Right forelimb (tissue), 1 donor: ENCODE results near the gene NOXA1.

Source experiments
- DNase-seq: peaks from one replicate; pipeline ENCODE4 v3.0.0-alpha.2; 2018

Gene NOXA1

DNA sequence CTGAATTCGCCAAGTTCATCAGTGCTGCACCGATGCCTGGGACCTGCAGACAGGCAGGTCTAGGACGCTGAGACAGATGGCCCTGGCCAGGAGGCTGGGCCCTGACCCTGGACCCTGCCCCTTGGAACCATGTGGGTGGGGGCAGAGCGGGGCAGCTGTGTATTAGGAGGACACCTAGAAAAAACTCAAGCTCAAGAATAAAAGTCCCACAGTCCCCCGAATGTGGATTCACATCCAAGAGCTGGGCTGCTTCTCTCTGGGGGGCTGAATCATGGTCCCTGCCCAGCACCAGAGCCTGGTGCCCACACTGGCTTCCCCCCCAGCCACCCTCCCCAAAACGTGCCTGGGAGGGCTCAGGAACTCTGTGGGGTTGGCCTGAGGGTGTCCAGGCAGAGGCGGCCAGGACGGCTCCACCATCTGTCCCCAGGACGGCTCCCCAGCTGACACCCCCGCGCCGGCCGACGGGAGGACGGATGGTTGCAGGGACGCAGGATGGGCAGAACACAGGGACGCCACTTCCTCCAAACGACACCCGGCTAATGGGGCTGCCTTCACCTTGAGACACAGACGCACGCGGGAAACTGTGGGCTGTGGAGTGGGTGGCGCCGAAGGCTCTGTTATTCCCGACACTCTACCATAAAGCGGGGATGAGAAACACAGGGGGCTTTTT, 35.2 kb upstream of the NOXA1 start:
- no peak for DNase-seq

DNA sequence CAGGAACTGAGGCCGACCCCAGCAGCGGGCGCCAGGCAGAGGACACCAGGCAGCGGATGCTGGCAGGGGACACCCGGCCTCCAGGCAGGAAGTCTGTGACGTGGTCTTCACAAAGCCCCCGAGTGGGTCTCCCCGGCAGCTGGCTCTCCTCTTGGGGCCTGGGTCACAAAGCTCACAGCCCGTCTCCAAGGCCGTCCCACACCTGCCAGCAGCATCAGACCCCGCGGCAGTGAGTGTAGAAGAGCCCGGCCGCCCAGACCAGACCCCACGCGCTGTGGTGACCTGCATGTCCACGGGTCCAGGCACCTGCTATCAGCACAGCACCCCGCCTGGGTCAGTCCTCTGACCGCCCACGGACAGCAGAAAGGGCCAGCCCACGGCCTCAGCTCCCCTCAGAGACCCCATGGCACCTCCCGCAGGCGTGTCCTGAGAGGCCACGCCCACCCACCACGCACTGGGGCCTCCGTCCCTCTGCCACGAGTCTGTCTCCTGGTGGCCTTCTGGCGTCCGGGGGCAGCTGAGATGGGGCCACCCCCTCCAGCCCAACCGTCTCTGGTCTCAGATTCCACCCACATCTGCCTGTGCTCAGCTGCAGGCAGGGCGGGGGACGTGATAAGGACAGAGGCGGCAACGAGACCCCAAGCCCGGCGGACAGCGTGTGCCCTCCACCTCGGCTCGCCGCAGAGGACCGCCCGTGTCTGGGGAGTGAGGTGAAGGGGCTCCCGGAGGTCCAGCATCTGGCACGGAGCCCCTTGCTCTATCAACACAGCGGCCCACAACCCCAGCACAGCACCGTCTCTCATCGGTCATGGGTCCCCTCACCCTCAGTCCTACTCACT, 34.4 kb upstream of the NOXA1 start:
- no peak for DNase-seq

DNA sequence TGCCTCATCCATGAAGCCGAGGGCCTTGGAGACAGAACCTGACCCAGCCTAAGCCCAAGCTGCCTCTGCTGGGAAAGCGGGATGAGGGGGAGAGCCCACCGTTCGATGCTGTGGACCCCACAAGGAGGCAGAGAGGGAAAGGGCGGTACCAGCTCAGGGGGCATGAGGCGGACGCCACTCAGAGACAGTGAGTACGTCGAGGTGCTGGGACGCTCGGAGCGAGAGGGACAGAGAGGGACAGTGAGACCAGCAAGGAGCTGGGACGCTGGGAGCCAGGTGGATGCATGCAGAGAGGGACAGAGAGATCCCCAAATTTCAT, 33.8 kb upstream of the NOXA1 start:
- DNase-seq: no peak

DNA sequence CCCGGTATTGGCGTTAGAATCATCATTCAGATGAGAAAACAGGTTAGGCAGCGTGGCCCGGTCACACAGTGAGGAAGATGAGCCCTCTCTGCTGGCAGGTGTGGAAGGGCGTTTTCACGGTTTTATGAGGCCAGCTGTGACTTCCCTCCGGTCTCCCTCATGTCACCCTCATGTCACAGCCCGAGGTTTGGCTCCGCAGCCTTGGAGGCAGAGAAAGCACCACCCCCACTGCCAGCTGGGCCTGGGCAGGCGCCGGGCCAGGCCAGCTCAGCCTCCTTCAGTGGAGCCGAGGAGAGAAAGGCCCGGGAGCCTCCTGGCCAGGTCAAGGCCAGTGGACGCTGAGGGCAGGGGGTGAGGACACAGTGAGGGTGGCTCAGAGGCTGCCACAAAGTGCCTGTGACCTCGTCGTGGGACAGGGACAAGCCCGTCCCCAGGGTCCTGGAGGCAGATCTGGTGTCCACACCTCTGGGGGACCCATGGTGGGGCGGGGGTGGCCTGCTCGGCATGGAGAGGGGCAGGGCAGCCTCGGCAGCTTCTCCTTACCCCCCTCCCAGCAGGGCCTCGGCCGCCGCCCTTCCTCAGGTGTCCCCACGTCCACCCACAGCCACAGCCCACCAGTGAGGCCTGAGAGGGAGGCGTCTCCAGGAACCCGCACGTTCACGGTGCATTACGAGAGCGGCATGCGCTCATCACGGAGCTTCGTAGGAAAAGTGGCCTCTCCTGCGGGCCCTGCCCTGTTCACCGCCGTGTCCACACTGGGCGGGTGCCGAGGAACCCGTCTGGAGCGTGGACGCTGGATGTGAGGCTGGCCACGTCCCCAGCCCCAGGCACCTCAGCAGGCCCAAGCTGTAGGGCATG, 32.4 kb upstream of the NOXA1 start:
- no peak for DNase-seq

DNA sequence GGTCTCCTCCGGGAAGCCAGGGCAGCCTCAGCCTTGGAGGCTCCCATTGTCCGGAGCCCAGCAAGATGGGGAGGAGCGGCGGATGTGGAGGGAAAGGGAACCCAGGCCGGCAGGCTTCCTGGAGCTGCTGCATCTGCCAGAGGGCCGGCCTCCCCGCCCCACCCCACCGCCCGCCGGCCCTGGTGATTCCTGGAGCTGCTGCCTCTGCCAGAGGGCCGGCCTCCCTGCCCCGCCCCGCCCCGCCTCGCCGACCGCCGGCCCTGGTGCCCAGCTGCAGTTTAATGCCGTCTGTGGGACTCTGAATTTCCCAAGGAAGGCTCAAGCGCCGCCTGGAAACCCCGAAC, 31.8 kb upstream of the NOXA1 start:
- no peak for DNase-seq

DNA sequence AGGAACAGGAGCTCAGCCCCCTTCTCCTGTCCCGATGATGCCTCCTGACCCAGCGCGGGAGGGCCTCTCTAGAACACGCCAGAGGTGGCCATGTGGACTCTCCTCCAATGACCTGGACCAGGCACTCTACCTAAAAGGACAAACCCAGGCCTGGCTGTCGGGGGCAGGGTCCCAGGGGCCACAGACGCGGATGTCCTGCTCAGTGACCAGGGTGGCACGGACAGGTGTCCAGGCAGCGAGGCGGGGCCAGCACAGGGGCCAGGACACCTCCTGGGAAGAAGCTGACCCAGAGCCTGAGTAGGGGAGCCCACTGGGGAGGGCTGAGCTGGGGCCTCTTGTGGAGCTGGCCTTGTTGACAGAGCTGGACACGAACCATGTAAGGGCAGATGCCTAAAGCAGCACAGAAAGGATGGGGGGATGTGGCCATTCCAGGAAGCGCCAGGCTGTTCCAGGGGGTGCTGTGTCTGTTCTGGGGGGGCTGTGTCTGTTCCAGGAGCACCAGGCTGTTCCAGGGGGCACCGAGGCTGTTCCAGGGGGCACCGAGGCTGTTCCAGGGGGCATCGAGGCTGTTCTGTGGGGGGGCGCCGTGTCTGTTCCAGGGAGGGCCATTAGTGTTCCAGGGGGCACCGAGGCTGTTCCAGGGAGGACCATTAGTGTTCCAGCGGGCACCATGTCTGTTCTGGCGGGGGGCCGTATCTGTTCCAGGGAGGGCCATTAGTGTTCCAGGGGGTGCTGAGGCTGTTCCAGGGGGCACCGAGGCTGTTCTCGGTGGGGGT, 30.8 kb upstream of the NOXA1 start:
- no peak for DNase-seq

DNA sequence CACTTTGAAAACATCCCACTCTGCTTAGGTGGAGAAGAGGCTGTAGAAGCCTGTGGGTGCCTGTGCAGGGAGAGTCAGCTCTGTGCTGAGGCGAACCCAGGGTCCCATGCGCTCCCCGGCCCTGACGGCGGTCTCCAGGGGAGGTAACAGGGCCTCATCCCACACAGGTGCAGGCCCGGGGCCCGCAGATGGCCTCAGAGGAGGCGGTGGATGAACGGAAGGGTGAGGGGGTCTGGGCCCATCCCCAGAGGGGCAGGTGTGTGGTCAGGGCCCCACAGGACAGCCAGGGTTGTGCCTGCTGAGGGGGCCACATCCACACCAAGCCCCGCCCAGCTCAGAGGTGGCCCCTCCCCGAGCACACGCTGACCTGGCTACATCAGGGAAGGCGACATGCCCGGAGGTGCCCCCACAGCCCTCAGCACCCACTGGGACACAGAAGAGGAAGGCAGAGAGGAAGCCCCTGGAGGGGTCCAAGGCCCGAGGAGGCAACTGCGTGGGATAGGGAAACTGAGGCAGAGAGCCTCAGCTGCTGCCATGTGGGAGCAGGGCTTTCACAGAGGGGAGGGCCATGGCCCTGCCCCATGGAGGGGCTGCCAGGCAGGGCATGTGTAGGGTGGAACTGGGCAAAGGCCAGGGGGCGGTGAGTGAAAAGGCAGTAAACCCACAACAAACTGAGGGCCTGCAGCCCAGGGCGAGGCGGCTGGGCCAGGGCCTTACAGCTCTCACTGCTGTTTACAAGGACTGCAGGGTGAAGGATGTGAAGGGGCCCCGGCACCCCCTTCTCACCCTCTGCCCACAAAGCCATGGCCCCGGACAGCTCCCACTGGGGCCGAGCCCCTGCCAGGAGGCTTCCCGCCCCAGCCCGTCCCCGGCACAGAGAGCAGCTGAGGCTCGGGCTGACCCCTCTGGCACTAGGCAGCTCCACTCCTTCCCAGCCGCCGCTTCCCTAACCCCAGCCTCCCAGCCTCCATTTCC, 29.7 kb upstream of the NOXA1 start:
- no peak for DNase-seq

DNA sequence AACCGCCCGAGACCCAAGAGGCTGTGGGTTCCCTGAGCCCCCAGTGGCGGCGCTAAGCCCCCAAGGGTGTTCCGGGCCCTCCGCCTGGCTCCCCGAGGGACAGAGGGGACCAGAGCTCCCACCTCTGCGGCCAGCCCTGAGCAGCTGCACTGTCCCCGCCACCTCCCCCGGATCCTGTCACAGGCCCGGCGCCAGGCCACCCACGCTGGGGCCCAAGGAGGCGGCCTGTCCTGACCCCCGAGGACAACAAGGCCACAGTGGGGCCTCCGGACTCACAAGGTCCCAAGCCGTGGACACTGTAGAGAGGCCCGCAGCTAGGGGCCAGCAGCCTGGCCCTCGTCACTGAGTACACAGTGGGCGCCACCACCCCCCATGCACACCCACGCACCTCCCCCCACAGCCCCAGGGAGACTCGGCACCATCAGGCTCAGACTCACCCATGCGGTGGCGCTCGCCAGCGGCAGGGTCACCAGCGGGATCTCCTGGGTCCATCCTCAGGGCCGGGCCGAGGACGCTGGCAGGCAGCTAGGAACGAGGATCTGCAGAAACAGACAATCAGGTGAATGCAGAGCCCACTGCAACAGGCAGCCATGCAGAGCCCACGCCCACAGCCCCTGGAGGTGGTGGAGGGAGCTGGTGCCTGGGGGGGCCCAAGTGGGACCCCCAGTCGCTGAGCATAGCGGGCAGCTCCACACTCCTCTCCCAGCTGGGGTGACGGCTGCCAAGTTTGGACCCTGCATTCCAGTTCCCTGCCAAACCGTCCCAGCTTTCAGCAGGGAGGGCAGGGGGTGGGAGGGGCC, 28.1 kb upstream of the NOXA1 start:
- no peak for DNase-seq

DNA sequence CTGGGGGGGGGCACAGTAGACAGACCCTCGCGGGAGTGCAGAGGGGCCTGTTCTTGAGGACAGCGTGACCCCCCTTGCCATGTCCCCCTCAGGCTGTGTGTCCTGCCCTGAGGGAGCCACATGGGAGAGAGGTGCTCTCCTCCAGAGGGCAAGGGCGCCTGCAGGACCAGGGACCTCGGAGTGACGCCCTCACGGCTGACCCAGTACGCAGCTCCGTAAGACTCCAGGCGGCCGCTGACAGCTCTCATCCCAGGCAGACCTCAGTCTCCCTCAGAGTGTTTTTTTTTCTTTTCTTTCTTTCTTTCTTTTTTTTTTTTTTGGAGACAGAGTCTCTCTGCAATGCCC, 27.6 kb upstream of the NOXA1 start:
- DNase-seq: no peak

DNA sequence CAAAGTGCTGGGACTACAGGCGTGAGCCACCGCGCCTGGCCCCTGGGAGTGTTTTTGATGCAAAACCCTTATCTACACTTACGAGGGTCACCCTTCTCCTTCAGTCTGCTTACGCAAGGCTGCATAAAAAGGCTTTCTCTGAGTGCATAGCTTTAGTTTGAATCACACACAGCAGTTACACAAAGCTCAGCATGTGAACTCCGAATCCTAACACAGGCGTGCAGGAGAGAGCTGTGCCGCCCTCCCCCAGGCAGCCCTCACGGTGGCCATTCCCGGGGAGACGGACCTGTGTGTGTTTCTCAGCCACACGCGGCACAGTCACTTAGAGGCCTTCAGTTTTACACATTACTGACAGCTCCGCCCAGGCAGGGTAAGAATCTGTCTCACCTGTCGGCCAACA, 27.0 kb upstream of the NOXA1 start:
- DNase-seq: no peak

DNA sequence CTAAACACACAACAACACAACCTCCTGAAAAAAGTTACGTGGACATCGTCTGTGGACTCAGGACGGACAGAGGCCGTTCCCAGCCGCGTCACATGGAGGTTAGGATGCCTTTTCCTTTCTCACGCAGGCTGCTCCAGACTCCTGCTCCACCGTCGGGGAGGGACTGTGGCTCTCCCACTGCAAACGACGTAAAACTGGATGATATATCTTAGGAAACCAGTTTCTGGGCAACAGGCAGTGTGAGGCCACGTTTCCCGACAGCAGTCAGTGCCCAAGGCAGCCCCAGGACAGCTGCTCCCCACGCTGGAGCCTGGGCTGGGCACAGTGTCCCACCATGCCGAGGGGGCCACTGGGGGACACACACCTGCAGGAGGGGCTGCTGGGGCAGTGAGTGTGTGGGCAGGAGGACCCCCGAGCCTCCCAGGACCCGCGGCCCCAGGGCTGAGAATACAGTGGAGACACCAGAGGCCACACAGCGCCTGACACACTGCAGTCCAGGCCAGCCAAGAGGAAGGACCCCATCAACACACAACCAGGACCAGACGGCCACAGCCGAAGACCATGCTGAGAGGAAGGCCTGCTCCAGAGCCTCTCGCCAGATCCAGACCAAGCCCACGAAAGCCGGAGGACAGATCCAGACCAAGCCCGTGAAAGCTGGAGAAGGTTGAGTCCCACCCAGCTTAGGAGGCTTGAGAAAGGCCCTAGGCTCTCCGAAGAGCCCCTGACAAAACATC, 26.4 kb upstream of the NOXA1 start:
- DNase-seq: no peak

DNA sequence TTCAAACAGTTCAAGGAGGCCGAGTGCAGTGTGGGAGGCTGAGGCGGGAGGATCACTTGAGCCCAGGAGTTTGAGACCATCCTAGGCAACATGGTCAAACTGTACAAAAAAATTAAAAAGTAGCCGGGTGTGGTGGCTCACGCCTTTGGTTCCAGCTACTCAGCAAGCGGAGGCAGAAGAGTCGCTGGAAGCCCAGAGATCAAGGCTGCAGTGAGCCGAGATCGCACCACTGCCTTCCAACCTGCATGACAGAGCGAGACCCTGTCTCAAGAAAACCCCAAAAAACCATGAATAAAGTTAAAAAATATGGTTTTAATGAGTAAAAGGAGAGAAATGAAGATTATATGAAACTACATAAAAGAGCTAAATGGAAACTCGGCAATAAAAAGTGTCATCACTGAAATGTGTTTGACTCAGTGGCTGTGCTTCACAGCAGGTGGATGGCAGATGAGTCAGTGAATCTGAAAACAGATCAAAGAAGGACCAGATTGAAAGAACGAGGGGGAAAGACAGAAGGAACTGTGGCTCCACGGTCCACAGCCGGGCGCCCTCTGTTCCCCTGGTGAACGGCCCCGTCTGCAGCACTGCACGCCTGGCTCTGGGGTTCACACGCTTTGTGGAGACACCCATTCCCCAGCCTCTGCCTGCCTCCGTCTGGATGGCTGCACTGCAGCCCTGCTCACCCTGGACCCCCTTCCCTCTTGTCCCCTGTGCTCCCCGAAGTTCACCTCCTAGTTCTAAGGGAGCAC, 25.3 kb upstream of the NOXA1 start:
- no peak for DNase-seq

DNA sequence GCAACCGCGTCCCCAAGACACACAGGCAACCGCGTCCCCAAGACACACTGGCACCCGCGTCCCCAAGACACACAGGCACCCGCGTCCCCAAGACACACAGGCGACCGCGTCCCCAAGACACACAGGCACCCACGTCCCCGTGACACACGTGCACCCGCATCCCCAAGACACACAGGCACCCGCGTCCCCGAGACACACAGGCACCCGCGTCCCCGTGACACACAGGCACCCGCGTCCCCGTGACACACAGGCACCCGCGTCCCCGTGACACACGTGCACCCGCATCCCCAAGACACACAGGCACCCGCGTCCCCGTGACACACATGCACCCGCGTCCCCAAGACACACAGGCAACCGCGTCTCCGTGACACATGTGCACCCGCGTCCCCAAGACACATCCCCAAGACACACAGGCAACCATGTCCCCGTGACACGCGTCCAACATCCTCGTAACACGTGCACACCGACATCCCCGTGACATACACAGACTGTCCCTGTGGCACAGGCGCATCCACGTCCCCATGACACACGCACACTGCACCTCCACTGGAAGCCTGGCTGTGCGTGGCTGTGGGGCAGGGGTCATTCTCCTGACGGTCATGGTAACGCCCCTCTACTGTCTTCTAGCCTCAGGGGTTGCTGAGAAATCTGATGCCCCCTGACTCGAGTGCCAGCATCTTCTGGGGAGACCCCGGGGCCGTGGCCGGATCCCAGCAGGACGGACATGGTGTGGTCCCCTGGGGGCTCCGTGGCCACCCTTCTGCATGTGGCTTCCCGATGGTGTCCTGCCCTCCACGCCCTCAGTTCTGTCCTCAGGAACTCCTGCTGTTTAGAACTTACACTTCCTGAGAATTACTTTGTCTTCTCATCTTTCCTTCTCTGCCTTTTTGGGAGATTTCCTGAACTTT, 24.4 kb upstream of the NOXA1 start:
- DNase-seq: no peak

DNA sequence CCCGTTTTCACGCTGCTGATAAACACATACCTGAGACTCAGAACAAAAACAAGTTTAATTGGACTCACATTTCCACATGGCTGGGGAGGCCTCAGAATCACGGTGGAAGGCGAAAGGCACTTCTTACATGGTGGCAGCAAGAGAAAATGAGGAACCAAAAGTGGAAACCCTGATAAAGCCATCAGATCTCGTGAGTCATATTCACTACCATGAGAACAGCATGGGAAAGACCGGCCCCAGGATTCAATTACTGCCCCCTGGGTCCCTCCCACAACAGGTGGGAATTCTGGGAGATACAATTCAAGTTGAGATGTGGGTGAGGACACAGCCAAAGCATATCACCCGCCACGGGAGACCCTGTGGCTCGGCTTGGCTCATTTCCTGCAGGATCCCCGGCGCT, 20.4 kb upstream of the NOXA1 start:
- no peak for DNase-seq

DNA sequence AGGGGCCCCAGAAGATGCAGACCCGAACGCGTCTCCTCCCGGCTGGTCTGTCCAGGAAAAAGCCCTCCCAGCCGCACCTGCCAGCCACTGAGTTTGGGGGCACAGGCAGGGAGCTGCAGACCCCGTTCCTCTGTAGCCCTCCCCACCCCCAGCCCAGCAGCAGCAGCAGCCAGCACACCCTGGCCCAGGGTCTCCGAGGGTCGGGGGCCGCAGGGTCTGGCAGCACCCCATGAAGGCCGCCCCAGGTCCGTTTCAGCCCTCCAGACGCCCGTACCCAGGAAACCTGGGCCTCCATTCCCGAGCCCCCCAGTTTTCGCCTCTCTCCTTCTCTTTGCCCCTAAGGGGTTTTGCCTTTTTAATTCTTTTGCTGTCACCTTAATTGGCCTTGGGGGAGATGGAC, 19.9 kb upstream of the NOXA1 start:
- no peak for DNase-seq

DNA sequence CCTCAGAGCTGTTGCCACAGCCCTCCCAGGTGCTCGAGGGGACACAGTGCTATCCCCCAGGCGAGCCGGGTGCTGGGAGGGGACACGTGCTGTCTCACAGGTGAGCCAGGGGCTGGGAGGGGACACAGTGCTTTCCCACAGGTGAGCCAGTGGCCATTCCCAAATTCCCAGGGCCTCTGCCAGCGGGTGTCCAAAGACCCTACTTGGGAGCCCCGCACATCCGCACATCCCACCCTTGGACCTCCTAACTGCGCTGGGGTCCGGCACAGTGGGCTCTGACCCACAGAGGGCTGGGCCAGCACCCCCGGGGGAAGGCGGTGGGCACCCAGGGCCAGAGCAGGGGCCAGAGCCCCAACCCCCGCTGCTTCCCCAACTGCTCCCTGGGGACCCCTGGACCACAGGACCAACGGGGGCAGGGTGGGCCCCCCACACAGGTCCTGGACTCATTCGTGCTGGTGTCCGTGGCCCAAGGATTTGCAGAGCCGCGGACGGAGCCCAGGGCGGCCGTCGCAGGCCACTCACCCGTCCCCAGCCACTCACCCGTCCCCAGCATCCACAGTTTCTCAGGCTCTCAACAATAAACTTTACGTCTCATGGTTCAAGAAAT, 18.1 kb upstream of the NOXA1 start:
- no peak for DNase-seq

DNA sequence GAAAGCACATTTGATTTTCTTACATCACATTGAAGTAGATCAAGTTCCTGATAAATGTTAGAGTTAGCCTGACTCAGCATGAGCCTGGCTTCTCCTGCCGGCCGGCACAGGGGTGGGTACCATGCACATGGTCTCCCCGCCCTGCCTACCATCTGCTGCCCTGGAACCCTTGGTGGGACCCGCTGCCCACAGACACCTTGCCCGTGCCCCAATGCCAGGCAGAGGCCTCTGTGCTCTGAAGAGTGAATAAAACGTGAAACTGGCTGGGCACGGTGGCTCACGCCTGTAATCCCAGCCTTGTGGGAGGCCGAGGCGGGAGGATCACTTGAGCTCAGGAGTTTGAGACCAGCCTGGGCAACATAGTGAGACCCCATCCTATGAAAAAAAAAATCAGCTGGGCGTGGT, 17.5 kb upstream of the NOXA1 start:
- no peak for DNase-seq
